Measurements from ENCODE around the gene PPM1K.

The PPM1K gene

GRCh38 chr4:88297212-88297516, 12.8 kb upstream of the PPM1K start:
- no CpG with 5 or more reads among the region's 1 CpG for WGBS (ENCODE audit: extremely low coverage, insufficient coverage, low lambda C conversion rate)
- Histone ChIP-seq H2BK5ac (ENCODE audit: low read length) (no peak overlapping the region), H3K23ac (ENCODE audit: low read length) (no peak overlapping the region), H4K5ac (ENCODE audit: low read length) (no peak overlapping the region), H2BK15ac (replicated peaks; ENCODE audit: low read depth) (no peak overlapping the region), H3K4me3 (ENCODE audit: low read length) (no peak overlapping the region), H3K79me2 (ENCODE audit: control insufficient read depth, insufficient read depth, low read length) (no peaks in the 10 kb centered on the region), H2BK120ac (ENCODE audit: low read depth, low read length) (no peak overlapping the region), H3K4ac (ENCODE audit: low read depth, low read length) (no peak overlapping the region), H3K4me1 (ENCODE audit: control insufficient read depth, low read depth, low read length) (no peaks in the 10 kb centered on the region), H2AK5ac (ENCODE audit: low read length) (no peak overlapping the region), H3K27me3 (ENCODE audit: insufficient read depth, low read length, poor library complexity) (no peaks in the 10 kb centered on the region), H3K9ac (ENCODE audit: low read length) (no peak overlapping the region), H3K56ac (ENCODE audit: low read length) (no peak overlapping the region), H3K79me1 (ENCODE audit: low read length) (no peaks in the 10 kb centered on the region), H3K18ac (ENCODE audit: low read length) (no peak overlapping the region), H3K27ac (ENCODE audit: low read depth, low read length) (no peak overlapping the region), H3K4me2 (ENCODE audit: low read length) (no peak overlapping the region), H4K8ac (ENCODE audit: low read depth, low read length) (no peak overlapping the region), H3K36me3 (ENCODE audit: control insufficient read depth, insufficient read depth, low read length) (no peaks in the 10 kb centered on the region)
- peak; percentile 28 for DNase-seq

- H2BK15ac ChIP-seq (replicated peaks; ENCODE audit: low read depth), result no peak overlapping the region
- H3K18ac ChIP-seq (ENCODE audit: low read length), result no peak overlapping the region
- H2BK120ac ChIP-seq (ENCODE audit: low read depth, low read length), result no peak overlapping the region
- no peaks in the 10 kb centered on the region for H3K27me3 ChIP-seq (ENCODE audit: insufficient read depth, low read length, poor library complexity)
- WGBS (ENCODE audit: extremely low coverage, insufficient coverage, low lambda C conversion rate), result no CpG with 5 or more reads among the region's 5 CpGs
- no peak overlapping the region for H4K8ac ChIP-seq (ENCODE audit: low read depth, low read length)
- H2BK5ac ChIP-seq (ENCODE audit: low read length), result no peak overlapping the region
- no peak overlapping the region for H3K4ac ChIP-seq (ENCODE audit: low read depth, low read length)
- no peaks in the 10 kb centered on the region for H3K4me1 ChIP-seq (ENCODE audit: control insufficient read depth, low read depth, low read length)
- DNase-seq, result no peak
- H2AK5ac ChIP-seq (ENCODE audit: low read length), result no peak overlapping the region
- H3K27ac ChIP-seq (ENCODE audit: low read depth, low read length), result no peak overlapping the region
- H3K23ac ChIP-seq (ENCODE audit: low read length), result no peak overlapping the region
- no peak overlapping the region for H3K9ac ChIP-seq (ENCODE audit: low read length)
- no peak overlapping the region for H3K4me2 ChIP-seq (ENCODE audit: low read length)
- no peak overlapping the region for H3K4me3 ChIP-seq (ENCODE audit: low read length)
- H4K5ac ChIP-seq (ENCODE audit: low read length), result no peak overlapping the region
- no peaks in the 10 kb centered on the region for H3K79me2 ChIP-seq (ENCODE audit: control insufficient read depth, insufficient read depth, low read length)
- no peak overlapping the region for H3K56ac ChIP-seq (ENCODE audit: low read length)
- H3K79me1 ChIP-seq (ENCODE audit: low read length), result no peaks in the 10 kb centered on the region
- H3K36me3 ChIP-seq (ENCODE audit: control insufficient read depth, insufficient read depth, low read length), result no peaks in the 10 kb centered on the region
Observed at GRCh38 chr4:88296413-88297211, 12.3 kb upstream of the PPM1K start.

- Histone ChIP-seq H4K8ac (ENCODE audit: low read depth, low read length) (no peak overlapping the region), H2BK120ac (ENCODE audit: low read depth, low read length) (no peak overlapping the region), H4K5ac (ENCODE audit: low read length) (no peak overlapping the region), H3K4me2 (ENCODE audit: low read length) (no peak overlapping the region), H3K18ac (ENCODE audit: low read length) (no peak overlapping the region), H3K56ac (ENCODE audit: low read length) (no peak overlapping the region), H2AK5ac (ENCODE audit: low read length) (no peak overlapping the region), H3K4me3 (ENCODE audit: low read length) (no peak overlapping the region), H3K79me2 (ENCODE audit: control insufficient read depth, insufficient read depth, low read length) (no peaks in the 10 kb centered on the region), H2BK5ac (ENCODE audit: low read length) (no peak overlapping the region), H3K79me1 (ENCODE audit: low read length) (no peaks in the 10 kb centered on the region), H2BK15ac (replicated peaks; ENCODE audit: low read depth) (no peak overlapping the region), H3K23ac (ENCODE audit: low read length) (no peak overlapping the region), H3K36me3 (ENCODE audit: control insufficient read depth, insufficient read depth, low read length) (no peaks in the 10 kb centered on the region), H3K4ac (ENCODE audit: low read depth, low read length) (no peak overlapping the region), H3K27me3 (ENCODE audit: insufficient read depth, low read length, poor library complexity) (no peaks in the 10 kb centered on the region), H3K4me1 (ENCODE audit: control insufficient read depth, low read depth, low read length) (no peaks in the 10 kb centered on the region), H3K9ac (ENCODE audit: low read length) (no peak overlapping the region), H3K27ac (ENCODE audit: low read depth, low read length) (no peak overlapping the region)
- DNase-seq, result no peak
- no CpG with 5 or more reads among the region's 6 CpGs for WGBS (ENCODE audit: extremely low coverage, insufficient coverage, low lambda C conversion rate)
Observed at GRCh38 chr4:88295656-88296055, 11.3 kb upstream of the PPM1K start.

GRCh38 chr4:88291003-88291402, 6.6 kb upstream of the PPM1K start:
- no peak overlapping the region for H3K23ac ChIP-seq (ENCODE audit: low read length)
- no peak overlapping the region for H3K27ac ChIP-seq (ENCODE audit: low read depth, low read length)
- no peak overlapping the region for H3K4me2 ChIP-seq (ENCODE audit: low read length)
- DNase-seq, result no peak
- H3K9ac ChIP-seq (ENCODE audit: low read length), result no peak overlapping the region
- H3K27me3 ChIP-seq (ENCODE audit: insufficient read depth, low read length, poor library complexity), result no peaks in the 10 kb centered on the region
- no peaks in the 10 kb centered on the region for H3K4me1 ChIP-seq (ENCODE audit: control insufficient read depth, low read depth, low read length)
- H3K79me1 ChIP-seq (ENCODE audit: low read length), result no peaks in the 10 kb centered on the region
- H2BK15ac ChIP-seq (replicated peaks; ENCODE audit: low read depth), result no peak overlapping the region
- H4K8ac ChIP-seq (ENCODE audit: low read depth, low read length), result no peak overlapping the region
- no peak overlapping the region for H2AK5ac ChIP-seq (ENCODE audit: low read length)
- WGBS (ENCODE audit: extremely low coverage, insufficient coverage, low lambda C conversion rate), result no CpG with 5 or more reads among the region's 4 CpGs
- H3K36me3 ChIP-seq (ENCODE audit: control insufficient read depth, insufficient read depth, low read length), result no peaks in the 10 kb centered on the region
- no peak overlapping the region for H3K56ac ChIP-seq (ENCODE audit: low read length)
- no peak overlapping the region for H2BK120ac ChIP-seq (ENCODE audit: low read depth, low read length)
- no peak overlapping the region for H3K4me3 ChIP-seq (ENCODE audit: low read length)
- H3K79me2 ChIP-seq (ENCODE audit: control insufficient read depth, insufficient read depth, low read length), result no peaks in the 10 kb centered on the region
- H4K5ac ChIP-seq (ENCODE audit: low read length), result no peak overlapping the region
- no peak overlapping the region for H3K4ac ChIP-seq (ENCODE audit: low read depth, low read length)
- no peak overlapping the region for H3K18ac ChIP-seq (ENCODE audit: low read length)
- H2BK5ac ChIP-seq (ENCODE audit: low read length), result no peak overlapping the region

GRCh38 chr4:88286897-88287296, 2.5 kb upstream of the PPM1K start:
- Histone ChIP-seq H3K27me3 (ENCODE audit: insufficient read depth, low read length, poor library complexity) (no peaks in the 10 kb centered on the region), H4K5ac (ENCODE audit: low read length) (no peak overlapping the region), H3K4ac (ENCODE audit: low read depth, low read length) (no peak overlapping the region), H4K8ac (ENCODE audit: low read depth, low read length) (no peak overlapping the region), H3K56ac (ENCODE audit: low read length) (no peak overlapping the region), H3K4me1 (ENCODE audit: control insufficient read depth, low read depth, low read length) (no peaks in the 10 kb centered on the region), H3K79me1 (ENCODE audit: low read length) (no peaks in the 10 kb centered on the region), H2BK15ac (replicated peaks; ENCODE audit: low read depth) (no peak overlapping the region), H3K4me3 (ENCODE audit: low read length) (no peak overlapping the region), H3K79me2 (ENCODE audit: control insufficient read depth, insufficient read depth, low read length) (no peaks in the 10 kb centered on the region), H3K4me2 (ENCODE audit: low read length) (no peak overlapping the region), H3K18ac (ENCODE audit: low read length) (no peak overlapping the region), H3K27ac (ENCODE audit: low read depth, low read length) (no peak overlapping the region), H3K9ac (ENCODE audit: low read length) (no peak overlapping the region), H2BK120ac (ENCODE audit: low read depth, low read length) (no peak overlapping the region), H3K36me3 (ENCODE audit: control insufficient read depth, insufficient read depth, low read length) (no peaks in the 10 kb centered on the region), H2BK5ac (ENCODE audit: low read length) (no peak overlapping the region), H2AK5ac (ENCODE audit: low read length) (no peak overlapping the region), H3K23ac (ENCODE audit: low read length) (no peak overlapping the region)
- DNase-seq, result no peak

- no peaks in the 10 kb centered on the region for H3K4me1 ChIP-seq (ENCODE audit: control insufficient read depth, low read depth, low read length)
- H3K27ac ChIP-seq (ENCODE audit: low read depth, low read length), result no peak overlapping the region
- H2AK5ac ChIP-seq (ENCODE audit: low read length), result no peak overlapping the region
- H3K79me1 ChIP-seq (ENCODE audit: low read length), result no peaks in the 10 kb centered on the region
- no peak overlapping the region for H3K4me3 ChIP-seq (ENCODE audit: low read length)
- no peaks in the 10 kb centered on the region for H3K79me2 ChIP-seq (ENCODE audit: control insufficient read depth, insufficient read depth, low read length)
- no peak overlapping the region for H3K56ac ChIP-seq (ENCODE audit: low read length)
- H2BK5ac ChIP-seq (ENCODE audit: low read length), result no peak overlapping the region
- DNase-seq, result no peak
- H3K4ac ChIP-seq (ENCODE audit: low read depth, low read length), result no peak overlapping the region
- no peaks in the 10 kb centered on the region for H3K36me3 ChIP-seq (ENCODE audit: control insufficient read depth, insufficient read depth, low read length)
- H4K8ac ChIP-seq (ENCODE audit: low read depth, low read length), result no peak overlapping the region
- H2BK15ac ChIP-seq (replicated peaks; ENCODE audit: low read depth), result no peak overlapping the region
- peak overlapping the region; percentile 60 for H3K4me2 ChIP-seq (ENCODE audit: low read length)
- H3K18ac ChIP-seq (ENCODE audit: low read length), result no peak overlapping the region
- H3K9ac ChIP-seq (ENCODE audit: low read length), result peak overlapping the region; percentile 30
- H3K27me3 ChIP-seq (ENCODE audit: insufficient read depth, low read length, poor library complexity), result no peaks in the 10 kb centered on the region
- H2BK120ac ChIP-seq (ENCODE audit: low read depth, low read length), result no peak overlapping the region
- no CpG with 5 or more reads among the region's 4 CpGs for WGBS (ENCODE audit: extremely low coverage, insufficient coverage, low lambda C conversion rate)
- no peak overlapping the region for H3K23ac ChIP-seq (ENCODE audit: low read length)
- H4K5ac ChIP-seq (ENCODE audit: low read length), result no peak overlapping the region
Observed at GRCh38 chr4:88285235-88285653, 883 bp upstream of the PPM1K start.

Measured in mesendoderm (in vitro differentiated cells).